ENCODE results near the gene HOXA9.

GRCh38 chr7:27197137-27198042, 32.1 kb upstream of the HOXA9 start:
- TF ChIP-seq CTCF (IDR thresholded peaks at IDR 0.05) (no peak), POLR2AphosphoS5 (IDR thresholded peaks at IDR 0.05) (no peak)

All from stomach (tissue), 4 donors.